Transverse colon (tissue), 4 donors: ENCODE measurements around the gene IGF1. TPM values are rescaled to one million over a fixed set of nuclear protein-coding genes. Genes with fewer than 3 reads are reported as not detected.

ENCODE experiments used
- DNase-seq: peaks from one replicate; pipeline ENCODE4 v3.0.0-alpha.2; 2019
- H3K27ac ChIP-seq, 4 donors: fragments of 200-600 bp; sonication (generic); 2 replicates each; pipeline ENCODE4 v1.5.1; 2016 to 2018; ENCODE audit warnings: inconsistent platforms in 4 of 4
- H3K27me3 ChIP-seq: fragments of 200-600 bp; sonication (generic); 2 replicates; pipeline ENCODE4 v1.5.1; 2017; ENCODE audit warnings: inconsistent platforms
- H3K36me3 ChIP-seq, 4 donors: fragments of 200-600 bp; sonication (generic); 2 replicates each; pipeline ENCODE4 v1.5.1; 2017 to 2019; ENCODE audit warnings: inconsistent platforms in 4 of 4
- H3K4me1 ChIP-seq, 4 donors: fragments of 200-600 bp; sonication (generic); 2 replicates each; pipeline ENCODE4 v1.5.1; 2017 to 2020; ENCODE audit warnings: inconsistent platforms in 4 of 4
- H3K4me3 ChIP-seq, 4 donors: fragments of 200-600 bp; sonication (generic); 1 replicate in 1 of 4; 2 replicates in 3 of 4; pipeline versions ENCODE4 v1.5.1 to v1.6.1; 2017 to 2019; ENCODE audit warnings: inconsistent platforms in 4 of 4
- H3K9me3 ChIP-seq, 2 donors: fragments of 200-600 bp; sonication (generic); 2 replicates each; pipeline ENCODE4 v1.5.1; 2017 to 2019; ENCODE audit warnings: inconsistent platforms in 2 of 2
- CTCF ChIP-seq, 5 experiments: fragments of 200-600 bp in 3 of 5; fragments of 450-650 bp in 2 of 5; sonication (generic) in 3 of 5; IDR thresholded peaks; 1 replicate in 2 of 5; 2 replicates in 3 of 5; pipeline ENCODE4 v1.5.1; 2016 to 2017; ENCODE audit warnings: antibody characterized with exemption in 5 of 5, inconsistent platforms in 3 of 5, mild to moderate bottlenecking in 2 of 5, moderate library complexity in 1 of 5
- EP300 ChIP-seq: sonication (generic); formaldehyde crosslinking; IDR thresholded peaks from one replicate; pipeline ENCODE4 v1.6.1; 2017; ENCODE audit warnings: antibody characterized with exemption, low read depth
- POLR2A ChIP-seq: fragments of 450-650 bp; IDR thresholded peaks from one replicate; pipeline ENCODE4 v1.6.1; 2016; ENCODE audit warnings: antibody characterized with exemption, mild to moderate bottlenecking, moderate library complexity
- POLR2AphosphoS5 ChIP-seq, 3 donors: sonication (generic); formaldehyde crosslinking; IDR thresholded peaks; one replicate each; pipeline ENCODE4 v1.6.1; 2016; ENCODE audit warnings: antibody characterized with exemption in 3 of 3
- WGBS, 2 donors: methylation state at CpG; one replicate each; pipeline ENCODE4 v1.1.5; 2018; ENCODE audit warnings: low coverage in 1 of 2; 5-methylcytosine and 5-hydroxymethylcytosine counted together
- in situ Hi-C, 4 donors: fragments of 200-750 bp; cut with MboI; loops; one replicate each; pipeline versions ENCODE4 v1.15.0 to v1.15.1; 2017; ENCODE audit warnings: low sequenced_read_pairs in 3 of 4, low pct_ligation_motif_present in 1 of 4, low pct_unique_long_range_greater_than_20kb in 1 of 4
- intact Hi-C: fragments of 100-400 bp; cut with DNase I; formaldehyde crosslinking; loops from one replicate; pipeline ENCODE4 v1.15.1; 2023; ENCODE audit warnings: low total_unique reads
- total RNA-seq, 4 donors: library from RNA; depleted of rRNA; stranded (reverse); fragments of >200 nt; gene quantifications; one replicate each; pipeline ENCODE4 v1.1.0, GENCODE V29; 2016

Gene IGF1
- total RNA-seq, 4 donors from 2014 or later = 2.2 to 15.5 (median 5.4) TPM

DNA sequence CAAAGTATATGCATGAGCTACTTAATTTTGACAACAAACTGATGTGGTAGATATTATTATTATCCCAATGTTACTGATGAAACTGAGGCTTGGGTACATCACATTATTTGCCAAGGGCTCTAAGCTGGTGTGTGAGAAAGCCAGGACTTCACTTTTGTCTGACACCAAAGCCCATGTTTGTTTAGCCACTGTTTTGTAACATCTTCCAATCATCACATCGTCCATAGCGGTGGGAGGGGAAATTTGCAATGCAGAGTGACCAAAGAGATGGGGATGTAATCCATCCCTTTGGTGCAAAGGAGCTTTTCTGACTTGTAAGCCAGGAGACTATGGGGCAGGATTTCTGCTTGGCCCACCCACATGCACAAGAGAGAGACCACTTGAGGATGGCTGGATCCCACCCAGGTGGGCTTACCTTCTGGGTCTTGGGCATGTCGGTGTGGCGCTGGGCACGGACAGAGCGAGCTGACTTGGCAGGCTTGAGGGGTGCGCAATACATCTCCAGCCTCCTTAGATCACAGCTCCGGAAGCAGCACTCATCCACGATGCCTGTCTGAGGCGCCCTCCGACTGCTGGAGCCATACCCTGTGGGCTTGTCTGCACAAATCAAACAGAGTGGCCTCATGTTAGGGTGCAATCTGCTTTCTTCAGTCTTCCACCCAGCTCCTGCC, 61.1 kb downstream of the IGF1 start:
- Histone ChIP-seq H3K4me3 (no peak overlapping the region), H3K27me3 (no peaks in the 10 kb centered on the region), H3K27ac (no peak overlapping the region), H3K36me3 (no peaks in the 10 kb centered on the region), H3K4me1 (no peaks in the 10 kb centered on the region), H3K9me3 (no peaks in the 10 kb centered on the region)
- TF ChIP-seq POLR2A (no peak), EP300 (no peak), POLR2AphosphoS5 (IDR thresholded peaks at IDR 0.05) (no peak), CTCF (IDR thresholded peaks at IDR 0.05) (no peak)
- in situ Hi-C loops = no loop called here
- intact Hi-C loops = no loop called here
- no peak for DNase-seq
- WGBS, 2 donors = 89% methylated on average over 11 of the region's 11 CpGs; no CpG with 5 or more reads in 1 of the 2 donors

DNA sequence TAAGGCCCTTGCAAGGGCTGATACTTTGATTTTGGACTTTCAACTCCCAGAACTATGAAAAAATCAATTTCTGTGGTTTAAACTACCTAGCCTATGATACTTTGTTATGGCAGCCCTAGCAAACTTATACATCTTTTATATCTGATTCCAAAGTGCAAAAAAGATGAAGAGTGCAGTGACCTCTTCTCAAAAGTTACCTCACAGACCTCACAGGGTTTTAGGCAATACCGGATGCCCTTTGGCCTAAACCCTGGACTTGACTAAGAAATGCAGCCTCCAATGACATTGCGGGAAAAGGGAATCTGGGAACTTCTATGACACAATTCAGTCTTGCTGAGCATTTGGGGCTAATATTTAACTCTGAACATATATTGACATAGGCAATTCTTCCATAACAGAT, 63.3 kb downstream of the IGF1 start:
- in situ Hi-C loops = no loop called here
- TF ChIP-seq POLR2AphosphoS5 (IDR thresholded peaks at IDR 0.05) = no peak
- no peak for TF ChIP-seq EP300
- no peak for TF ChIP-seq CTCF (IDR thresholded peaks at IDR 0.05)
- no peak for TF ChIP-seq POLR2A
- no peaks in the 10 kb centered on the region for H3K9me3 ChIP-seq
- no peak overlapping the region for H3K4me3 ChIP-seq
- H3K27me3 ChIP-seq = no peaks in the 10 kb centered on the region
- 76 to 88% methylated on average over 2 of the region's 2 CpGs for WGBS, 2 donors
- no peaks in the 10 kb centered on the region for H3K4me1 ChIP-seq
- DNase-seq = no peak
- no peak overlapping the region for H3K27ac ChIP-seq
- H3K36me3 ChIP-seq = no peaks in the 10 kb centered on the region
- intact Hi-C loops = no loop called here

- DNase-seq = no peak
- Histone ChIP-seq H3K36me3 (no peaks in the 10 kb centered on the region), H3K27ac (no peak overlapping the region), H3K4me1 (no peaks in the 10 kb centered on the region), H3K4me3 (no peak overlapping the region), H3K9me3 (no peaks in the 10 kb centered on the region), H3K27me3 (no peaks in the 10 kb centered on the region)
- WGBS, 2 donors = 67% methylated on average over 1 of the region's 1 CpG; no CpG with 5 or more reads in 1 of the 2 donors
- in situ Hi-C loops (no loop called here), intact Hi-C loops (no loop called here)
- TF ChIP-seq CTCF (IDR thresholded peaks at IDR 0.05) (no peak), POLR2AphosphoS5 (IDR thresholded peaks at IDR 0.05) (no peak), POLR2A (no peak), EP300 (no peak)
These were observed 64.8 kb downstream of the IGF1 start for GRCh38 chr12:102415515-102415914.

- intact Hi-C loops (no loop called here), in situ Hi-C loops (no loop called here)
- Histone ChIP-seq H3K27ac (no peak overlapping the region), H3K36me3 (no peaks in the 10 kb centered on the region), H3K27me3 (no peaks in the 10 kb centered on the region), H3K4me3 (no peak overlapping the region), H3K4me1 (no peaks in the 10 kb centered on the region), H3K9me3 (no peaks in the 10 kb centered on the region)
- no peak for DNase-seq
- TF ChIP-seq CTCF (IDR thresholded peaks at IDR 0.05) (no peak), POLR2A (no peak), EP300 (no peak), POLR2AphosphoS5 (IDR thresholded peaks at IDR 0.05) (no peak)
- 65 to 75% methylated on average over 5 of the region's 5 CpGs for WGBS, 2 donors
These were observed 67.0 kb downstream of the IGF1 start for GRCh38 chr12:102413396-102413795.
